Activated T-cell treated with anti-CD3 and anti-CD28 coated beads, Interleukin-2, amount 50 U/mL, for 72 hours (primary cell): Measurements from ENCODE around the gene TMEM272. TPM values are rescaled to one million over a fixed set of nuclear protein-coding genes. Genes with fewer than 3 reads are reported as not detected.

ENCODE experiments used
- ATAC-seq, 2 donors: fragments of 150-1000 bp; cut with Tn5 transposase; replicated peaks in 1 of 2; 2 replicates each; pipeline ENCODE4 v1.10.0; 2021; ENCODE audit warnings: moderate library complexity in 2 of 2, mild to moderate bottlenecking in 1 of 2
- DNase-seq, 2 donors: peaks; one replicate each; pipeline ENCODE4 v3.0.0; 2021 to 2022; ENCODE audit warnings: mixed read lengths in 1 of 2
- H3K27ac Mint-ChIP-seq: one replicate; pipeline ENCODE4 v1.8.0; 2022; ENCODE audit warnings: mild to moderate bottlenecking, moderate library complexity, mixed read lengths
- H3K27me3 Mint-ChIP-seq: one replicate; pipeline ENCODE4 v1.8.0; 2022; ENCODE audit warnings: low read depth, mixed read lengths
- H3K36me3 Mint-ChIP-seq, 2 donors: one replicate each; pipeline ENCODE4 v1.8.0; 2022; ENCODE audit warnings: mixed read lengths in 2 of 2, mild to moderate bottlenecking in 1 of 2; ENCODE audit not compliant: insufficient read depth in 2 of 2
- H3K4me1 Mint-ChIP-seq: one replicate; pipeline ENCODE4 v1.8.0; 2022; ENCODE audit warnings: low read depth, mixed read lengths
- H3K4me3 Mint-ChIP-seq, 2 donors: one replicate each; pipeline ENCODE4 v1.8.0; 2022; ENCODE audit warnings: mild to moderate bottlenecking in 2 of 2, mixed read lengths in 2 of 2, moderate library complexity in 2 of 2
- H3K9me3 Mint-ChIP-seq, 2 donors: one replicate each; pipeline ENCODE4 v1.8.0; 2022; ENCODE audit warnings: mixed read lengths in 2 of 2
- total RNA-seq, 2 donors: library from RNA; stranded (reverse); gene quantifications; one replicate each; pipeline ENCODE4 v1.2.3, GENCODE V29; 2022

The TMEM272 gene
- total RNA-seq = under 1 TPM; 0.19 to 0.30 TPM

DNA sequence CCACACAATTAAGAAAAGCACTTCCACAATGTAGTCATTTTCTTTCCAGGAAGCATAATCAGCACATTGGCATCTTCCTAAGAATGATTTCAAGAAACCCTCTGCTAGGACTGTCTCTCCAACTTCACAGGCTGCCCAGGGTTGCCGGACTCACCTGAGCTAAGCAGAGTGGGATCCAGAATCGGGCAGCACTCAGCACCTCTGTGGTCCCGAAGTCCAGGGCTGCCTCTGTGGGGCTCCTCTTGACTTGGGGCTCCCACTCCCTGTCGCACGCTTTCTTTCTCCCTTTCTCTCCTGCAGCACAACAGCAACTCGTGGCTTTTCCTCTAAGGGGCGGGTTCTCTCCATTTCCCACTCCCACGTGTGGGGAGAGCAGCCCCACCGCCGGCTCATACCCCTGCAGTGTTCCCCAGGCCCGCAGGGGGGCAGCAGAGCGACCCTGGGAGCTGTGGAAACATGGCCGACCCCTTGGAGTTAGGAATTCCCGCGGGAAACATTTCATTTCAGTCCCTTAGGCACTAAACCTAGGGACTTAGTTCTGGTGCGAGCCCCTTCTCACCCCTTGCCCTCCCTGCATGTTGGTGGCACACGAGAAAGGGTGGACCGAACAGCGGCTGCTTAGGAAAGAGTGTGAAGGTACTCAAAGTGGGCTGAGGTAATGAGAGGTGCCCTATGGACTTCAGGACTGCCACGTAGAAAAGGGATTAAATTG, at the start of gene TMEM272:
Gene TMEM272, minus strand, starts transcription at position 316 of the 712 bp plus-strand sequence. CDS start 6,647 bp downstream, outside the sequence.
- Mint-ChIP-seq H3K36me3 (peaks cover 0 to 1% of the 10 kb centered on the region in 2 donors), H3K27ac (peak within 1 kb of the TSS; percentile 74), H3K9me3 (no peaks in the 10 kb centered on the region), H3K4me1 (peaks cover 20% of the 10 kb centered on the region), H3K27me3 (peaks cover 15% of the 10 kb centered on the region), H3K4me3 (peak within 1 kb of the TSS; percentile 68 to 81)
- DNase-seq = peak; percentile 63 to 75
- ATAC-seq = peak; percentile 63 to 69

GRCh38 chr13:51894239-51894638, 49.3 kb upstream of the TMEM272 start:
- Mint-ChIP-seq H3K27ac (no peak overlapping the region), H3K36me3 (no peaks in the 10 kb centered on the region), H3K4me1 (no peaks in the 10 kb centered on the region), H3K9me3 (no peaks in the 10 kb centered on the region), H3K4me3 (no peak overlapping the region), H3K27me3 (peaks cover 31% of the 10 kb centered on the region)
- ATAC-seq (no peak), DNase-seq (no peak)

DNA sequence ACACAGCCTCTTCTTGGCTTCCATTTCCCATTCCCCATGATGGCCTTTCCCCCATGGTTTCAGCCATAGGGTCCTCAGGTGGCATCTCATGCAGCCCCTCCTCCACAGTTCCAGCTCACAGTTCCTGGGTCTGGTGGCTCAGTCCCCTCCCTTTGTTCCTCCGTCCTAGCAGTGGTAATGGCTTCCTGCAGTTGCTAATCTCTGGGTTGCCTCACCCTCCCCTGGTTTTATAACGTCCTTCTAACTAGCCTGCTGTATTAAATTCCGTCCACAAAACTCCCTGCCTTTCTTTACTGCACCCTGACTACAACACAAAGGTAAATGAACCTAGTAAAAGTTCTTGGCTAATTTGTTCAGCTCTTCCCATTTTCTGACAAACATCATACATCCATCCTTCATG, 47.7 kb upstream of the TMEM272 start:
- no peaks in the 10 kb centered on the region for H3K9me3 Mint-ChIP-seq
- DNase-seq = no peak
- no peak overlapping the region for H3K4me3 Mint-ChIP-seq
- H3K27ac Mint-ChIP-seq = no peak overlapping the region
- no peaks in the 10 kb centered on the region for H3K4me1 Mint-ChIP-seq
- no peak for ATAC-seq
- no peaks in the 10 kb centered on the region for H3K36me3 Mint-ChIP-seq
- H3K27me3 Mint-ChIP-seq = peaks cover 31% of the 10 kb centered on the region

- no peak for ATAC-seq
- Mint-ChIP-seq H3K27me3 (peaks cover 15% of the 10 kb centered on the region), H3K9me3 (peaks cover 0 to 3% of the 10 kb centered on the region in 2 donors), H3K27ac (no peak overlapping the region), H3K4me3 (no peak overlapping the region), H3K4me1 (no peaks in the 10 kb centered on the region), H3K36me3 (peaks cover 0 to 1% of the 10 kb centered on the region in 2 donors)
- no peak for DNase-seq
Measured at GRCh38 chr13:51887468-51887867, 42.5 kb upstream of the TMEM272 start.

- Mint-ChIP-seq H3K27me3 (peaks cover 12% of the 10 kb centered on the region), H3K27ac (no peak overlapping the region), H3K9me3 (peaks cover 2 to 5% of the 10 kb centered on the region in 2 donors), H3K4me3 (no peak overlapping the region), H3K36me3 (peaks cover 0 to 3% of the 10 kb centered on the region in 2 donors), H3K4me1 (no peaks in the 10 kb centered on the region)
- DNase-seq (no peak), ATAC-seq (no peak)
Measured at GRCh38 chr13:51885651-51886050, 40.7 kb upstream of the TMEM272 start.

DNA sequence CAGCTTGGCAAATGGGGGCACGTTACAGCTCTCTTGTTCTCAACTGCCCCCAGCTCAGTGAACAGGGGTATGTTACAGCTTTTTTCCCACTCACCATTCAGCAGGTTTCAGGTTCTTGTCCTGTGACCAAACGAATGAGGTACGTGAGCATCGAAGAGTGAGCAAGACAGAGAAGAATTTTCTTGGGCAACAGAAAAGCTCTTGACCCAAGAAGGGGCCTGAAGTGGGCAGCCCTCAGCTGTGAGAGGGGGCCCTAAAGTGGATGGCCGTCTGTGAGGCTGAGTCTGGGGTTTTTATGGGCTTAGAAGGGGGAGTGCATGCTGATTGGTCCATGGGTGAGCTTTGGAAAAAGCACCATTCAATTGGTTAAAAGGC, 38.2 kb upstream of the TMEM272 start:
- Mint-ChIP-seq H3K4me3 (no peak overlapping the region), H3K27me3 (peaks cover 12% of the 10 kb centered on the region), H3K27ac (no peak overlapping the region), H3K4me1 (peaks cover 12% of the 10 kb centered on the region), H3K36me3 (peaks cover 0 to 3% of the 10 kb centered on the region in 2 donors), H3K9me3 (peaks cover 2 to 5% of the 10 kb centered on the region in 2 donors)
- DNase-seq = no peak
- ATAC-seq = no peak

GRCh38 chr13:51882570-51883225, 37.7 kb upstream of the TMEM272 start:
- no peak overlapping the region for H3K27ac Mint-ChIP-seq
- H3K9me3 Mint-ChIP-seq = peaks cover 2 to 5% of the 10 kb centered on the region in 2 donors
- H3K4me3 Mint-ChIP-seq = no peak overlapping the region
- no peak for ATAC-seq
- H3K4me1 Mint-ChIP-seq = peaks cover 12% of the 10 kb centered on the region
- H3K27me3 Mint-ChIP-seq = peaks cover 12% of the 10 kb centered on the region
- peaks cover 0 to 3% of the 10 kb centered on the region in 2 donors for H3K36me3 Mint-ChIP-seq
- DNase-seq = no peak

DNA sequence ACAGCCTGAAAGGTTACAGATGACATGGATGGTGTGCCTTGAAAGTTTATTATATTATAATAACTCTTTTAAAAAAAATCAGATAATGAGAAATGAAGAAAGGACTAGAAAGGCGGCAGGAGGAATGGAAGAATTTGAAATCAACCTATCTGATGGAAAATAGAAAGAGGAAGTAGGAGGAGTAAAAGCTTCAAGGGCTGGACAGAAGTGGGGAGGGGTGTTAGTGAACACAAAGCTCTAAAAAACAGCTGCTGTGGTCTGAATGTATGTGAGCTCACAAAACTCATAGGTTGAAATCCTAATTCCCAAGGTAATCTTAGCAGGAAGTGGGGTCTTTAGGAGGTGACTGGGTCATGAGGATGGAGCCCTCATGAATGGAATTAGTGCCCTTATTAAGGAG, 36.3 kb upstream of the TMEM272 start:
- Mint-ChIP-seq H3K27ac (no peak overlapping the region), H3K27me3 (peaks cover 14% of the 10 kb centered on the region), H3K4me3 (no peak overlapping the region), H3K9me3 (peaks cover 2 to 5% of the 10 kb centered on the region in 2 donors), H3K36me3 (peaks cover 0 to 3% of the 10 kb centered on the region in 2 donors), H3K4me1 (peaks cover 12% of the 10 kb centered on the region)
- DNase-seq (no peak), ATAC-seq (no peak)

DNA sequence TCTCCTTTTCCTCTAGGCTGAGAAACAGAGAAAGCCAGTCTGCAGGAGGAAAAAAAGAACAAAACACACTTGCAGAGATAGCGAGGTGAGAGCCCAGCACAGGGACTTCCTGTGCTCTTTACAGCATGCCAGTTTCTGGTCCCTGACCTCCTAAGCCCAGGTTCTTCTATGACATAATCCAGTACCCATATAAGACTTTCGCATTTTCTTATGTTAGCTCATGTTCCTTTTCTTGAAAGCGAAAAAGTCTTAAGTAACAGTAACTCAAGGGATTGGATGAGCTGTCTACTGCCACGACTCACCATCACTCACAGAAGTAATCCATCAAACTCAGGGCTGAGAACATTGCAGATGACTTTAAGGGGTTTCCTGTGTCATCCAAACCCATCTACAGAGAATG, 34.2 kb upstream of the TMEM272 start:
- Mint-ChIP-seq H3K27me3 (peaks cover 8% of the 10 kb centered on the region), H3K36me3 (peaks cover 0 to 3% of the 10 kb centered on the region in 2 donors), H3K9me3 (peaks cover 2 to 5% of the 10 kb centered on the region in 2 donors), H3K4me3 (no peak overlapping the region), H3K4me1 (peaks cover 12% of the 10 kb centered on the region), H3K27ac (no peak overlapping the region)
- ATAC-seq (peak; percentile 66 to 85), DNase-seq (no peak)

DNA sequence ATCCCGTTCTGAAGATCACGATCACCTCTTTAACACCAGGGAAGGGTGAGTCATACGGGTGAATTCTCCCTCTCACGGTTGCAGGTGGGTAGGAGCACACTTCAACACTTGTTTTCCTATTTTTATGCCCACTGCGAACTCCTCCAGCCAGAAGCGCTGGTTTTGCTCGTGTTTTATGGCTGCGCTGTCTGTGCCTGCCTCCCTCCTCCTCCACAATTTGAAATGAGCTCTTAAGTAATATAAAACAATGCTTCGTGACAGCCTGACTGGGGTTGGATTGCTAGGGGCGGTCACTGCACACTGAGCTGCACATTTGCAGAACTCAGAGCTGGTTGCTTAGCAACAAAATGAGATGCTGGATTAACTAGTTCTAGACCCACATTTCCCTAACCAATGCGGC, 29.7 kb upstream of the TMEM272 start:
- no peak overlapping the region for H3K27ac Mint-ChIP-seq
- peaks cover 8% of the 10 kb centered on the region for H3K27me3 Mint-ChIP-seq
- DNase-seq = no peak
- ATAC-seq = no peak
- peaks cover 9% of the 10 kb centered on the region for H3K4me1 Mint-ChIP-seq
- no peaks in the 10 kb centered on the region for H3K9me3 Mint-ChIP-seq
- H3K4me3 Mint-ChIP-seq = no peak overlapping the region
- H3K36me3 Mint-ChIP-seq = no peaks in the 10 kb centered on the region

DNA sequence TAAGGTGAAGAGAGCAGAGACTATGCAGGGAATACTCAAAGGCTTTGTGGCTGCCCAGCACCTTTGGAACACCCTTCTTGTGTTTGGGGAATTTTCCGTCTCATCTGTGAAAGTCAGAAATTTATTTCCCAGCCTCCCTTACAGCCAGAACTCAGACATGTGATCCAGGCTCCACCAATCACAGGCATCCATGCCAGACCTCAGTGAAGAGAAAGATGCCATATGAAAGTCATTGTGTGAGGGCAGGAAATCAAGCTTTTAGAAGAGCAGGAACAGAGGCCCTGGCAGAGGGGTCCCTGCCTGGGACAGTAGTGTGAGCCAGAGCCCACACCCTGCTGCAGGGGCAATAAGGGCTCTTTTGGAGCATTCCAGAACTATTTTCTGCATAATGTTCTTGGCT, 28.9 kb upstream of the TMEM272 start:
- Mint-ChIP-seq H3K4me3 (no peak overlapping the region), H3K27me3 (peaks cover 12% of the 10 kb centered on the region), H3K36me3 (no peaks in the 10 kb centered on the region), H3K9me3 (no peaks in the 10 kb centered on the region), H3K4me1 (peaks cover 1% of the 10 kb centered on the region), H3K27ac (no peak overlapping the region)
- ATAC-seq (no peak), DNase-seq (no peak)

- H3K9me3 Mint-ChIP-seq = no peaks in the 10 kb centered on the region
- H3K4me1 Mint-ChIP-seq = no peaks in the 10 kb centered on the region
- no peak for DNase-seq
- H3K27ac Mint-ChIP-seq = no peak overlapping the region
- ATAC-seq = no peak
- H3K4me3 Mint-ChIP-seq = no peak overlapping the region
- no peaks in the 10 kb centered on the region for H3K36me3 Mint-ChIP-seq
- H3K27me3 Mint-ChIP-seq = peaks cover 18% of the 10 kb centered on the region
Measured at GRCh38 chr13:51873117-51873798, 28.3 kb upstream of the TMEM272 start.

DNA sequence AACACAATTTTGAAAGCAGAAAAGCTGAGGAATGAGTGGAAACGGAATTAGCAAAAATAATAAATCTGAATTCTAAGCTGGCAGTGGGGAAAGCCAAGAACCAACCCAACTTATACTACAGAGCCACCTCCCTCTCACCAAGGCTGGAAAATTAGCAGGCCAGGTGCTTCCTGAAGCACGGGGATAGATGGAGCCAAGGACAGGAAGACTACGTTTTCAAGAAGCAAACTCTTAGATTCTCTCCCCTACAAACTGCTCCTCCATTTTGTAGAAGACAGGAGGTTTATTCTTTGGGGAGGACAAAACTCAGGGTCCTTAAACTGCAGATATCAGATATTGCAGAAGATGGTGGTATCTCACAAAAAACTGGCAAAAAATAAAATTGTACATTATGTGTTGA, 25.6 kb upstream of the TMEM272 start:
- no peak overlapping the region for H3K4me3 Mint-ChIP-seq
- no peak for ATAC-seq
- no peak for DNase-seq
- no peaks in the 10 kb centered on the region for H3K4me1 Mint-ChIP-seq
- H3K27ac Mint-ChIP-seq = no peak overlapping the region
- H3K36me3 Mint-ChIP-seq = no peaks in the 10 kb centered on the region
- H3K9me3 Mint-ChIP-seq = no peaks in the 10 kb centered on the region
- H3K27me3 Mint-ChIP-seq = peaks cover 19% of the 10 kb centered on the region
